ENCODE data around the gene IL17C.

- no peak for TF ChIP-seq CTCF (IDR thresholded peaks at IDR 0.05)
- no peak for TF ChIP-seq POLR2A (IDR thresholded peaks at IDR 0.05)
These were observed 7.1 kb downstream of the IL17C start for GRCh38 chr16:88645455-88645854.
